ENCODE measurements around the gene PPARGC1A.

DNA sequence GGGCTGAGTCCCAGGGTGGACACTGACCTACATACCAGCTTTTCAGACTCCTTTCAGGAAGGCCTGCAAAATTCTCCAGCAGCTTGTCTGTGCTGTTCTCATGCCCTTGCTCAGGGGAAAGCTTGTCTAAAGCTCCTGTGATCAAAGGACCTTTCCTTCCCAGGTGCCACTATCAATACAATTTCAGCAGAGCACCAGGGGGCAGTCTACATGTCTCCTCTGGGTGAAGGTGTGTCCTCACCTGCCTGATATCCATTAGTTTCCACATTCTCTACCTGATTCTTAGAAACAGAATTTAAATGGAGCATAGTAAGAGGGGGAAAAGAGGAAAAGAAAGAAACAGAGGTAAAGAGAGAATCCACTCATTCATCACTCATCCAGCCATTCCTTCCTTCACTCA, 114.2 kb downstream of the PPARGC1A start:
- TF ChIP-seq POLR2A (IDR thresholded peaks at IDR 0.05; ENCODE audit: low read depth, low read length) = no peak
- TF ChIP-seq TAF1 (IDR thresholded peaks at IDR 0.05; ENCODE audit: borderline replicate concordance, low read depth, low read length) = no peak
